IMR-90 (cell line): ENCODE measurements around the gene TFAP2B. TPM values are rescaled to one million over a fixed set of nuclear protein-coding genes. Genes with fewer than 3 reads are reported as not detected.

Experiments used
- ATAC-seq: fragments of 200-7000 bp; cut with Tn5 transposase; 2 replicates; pipeline ENCODE4 v1.9.1; 2020; ENCODE audit warnings: low read depth, mild to moderate bottlenecking, moderate library complexity
- BruUV-seq: library from RNA; stranded (reverse); fragments of 400-500 nt; replicated peaks from 2 replicates; lab custom pipeline; 2021; lab: Mats Ljungman, UMichigan
- CTCF ChIA-PET: fragments of 300-600 bp; formaldehyde crosslinking; extraction: SDS; loops from one replicate; lab custom pipeline; 2021; ENCODE audit warnings: antibody characterized with exemption; lab: Yijun Ruan, JAX
- POLR2A ChIA-PET: fragments of 300-600 bp; sonication (Branson Sonifier 250); formaldehyde crosslinking; loops from one replicate; lab custom pipeline; 2022; ENCODE audit warnings: antibody characterized with exemption; ENCODE audit not compliant: unreplicated experiment; lab: Charles Lee
- DNase-seq: peaks from one replicate; pipeline ENCODE4 v3.0.0; 2013
- H2AFZ ChIP-seq: replicated peaks from 2 replicates; pipeline ENCODE3; 2013; ENCODE audit warnings: low read length, mild to moderate bottlenecking; ENCODE audit not compliant: poor library complexity
- H2AK5ac ChIP-seq: 2 replicates; pipeline ENCODE4 v1.6.1; 2013; ENCODE audit warnings: low read depth, low read length, inconsistent platforms
- H2AK9ac ChIP-seq: replicated peaks from 2 replicates; pipeline ENCODE3; 2013; ENCODE audit warnings: mild to moderate bottlenecking, low read depth, low read length, moderate library complexity; ENCODE audit not compliant: poor library complexity
- H2BK120ac ChIP-seq: 2 replicates; pipeline ENCODE4 v1.6.1; 2013; ENCODE audit warnings: low read depth, low read length, inconsistent platforms
- H2BK15ac ChIP-seq: 3 replicates; pipeline ENCODE4 v1.6.1; 2013; ENCODE audit warnings: low read depth, low read length, inconsistent platforms
- H2BK20ac ChIP-seq: 2 replicates; pipeline ENCODE4 v1.6.1; 2013; ENCODE audit warnings: low read depth, mild to moderate bottlenecking, inconsistent platforms, low read length, moderate library complexity
- H2BK5ac ChIP-seq: 2 replicates; pipeline ENCODE4 v1.6.1; 2013; ENCODE audit warnings: mild to moderate bottlenecking, low read depth, low read length, inconsistent platforms; ENCODE audit not compliant: poor library complexity, severe bottlenecking
- H3K14ac ChIP-seq: replicated peaks from 2 replicates; pipeline ENCODE4 v1.6.1; 2013; ENCODE audit warnings: low read depth, low read length, inconsistent platforms
- H3K18ac ChIP-seq: 2 replicates; pipeline ENCODE4 v1.6.1; 2013; ENCODE audit warnings: low read depth, low read length, control low read depth
- H3K23ac ChIP-seq: 2 replicates; pipeline ENCODE4 v1.6.1; 2013; ENCODE audit warnings: low read depth, low read length, inconsistent platforms
- H3K27ac ChIP-seq: 2 replicates; pipeline ENCODE4 v1.5.1; 2013; ENCODE audit warnings: mild to moderate bottlenecking, control low read depth, low read length; ENCODE audit not compliant: insufficient read depth
- H3K27me3 ChIP-seq: 2 replicates; pipeline ENCODE4 v1.6.1; 2013; ENCODE audit warnings: low read length; ENCODE audit not compliant: control insufficient read depth, insufficient read depth
- H3K36me3 ChIP-seq: 2 replicates; pipeline ENCODE4 v1.6.1; 2013; ENCODE audit warnings: low read length, mixed read lengths; ENCODE audit not compliant: control insufficient read depth, insufficient read depth
- H3K4ac ChIP-seq: 2 replicates; pipeline ENCODE4 v1.6.1; 2013; ENCODE audit warnings: low read depth, low read length, inconsistent platforms
- H3K4me1 ChIP-seq: 2 replicates; pipeline ENCODE4 v1.6.1; 2013; ENCODE audit warnings: low read length, mixed read lengths; ENCODE audit not compliant: control insufficient read depth, insufficient read depth
- H3K4me2 ChIP-seq: 2 replicates; pipeline ENCODE4 v1.6.1; 2013; ENCODE audit warnings: low read depth, mild to moderate bottlenecking, control low read depth, low read length, moderate library complexity
- H3K4me3 ChIP-seq: 2 replicates; pipeline ENCODE4 v1.5.1; 2013; ENCODE audit warnings: low read depth, mild to moderate bottlenecking, control low read depth, low read length, moderate library complexity; ENCODE audit not compliant: insufficient read depth
- H3K56ac ChIP-seq: 2 replicates; pipeline ENCODE4 v1.6.1; 2013; ENCODE audit warnings: low read length, inconsistent platforms; ENCODE audit not compliant: insufficient read depth; ENCODE audit errors: extremely low read depth
- H3K79me1 ChIP-seq, 2 experiments: 2 replicates each; pipeline ENCODE4 v1.6.1; 2013; ENCODE audit warnings: low read length in 2 of 2, inconsistent platforms in 1 of 2, low read depth in 1 of 2
- H3K9ac ChIP-seq: 2 replicates; pipeline ENCODE4 v1.6.1; 2013; ENCODE audit warnings: low read depth, low read length, control low read depth
- H3K9me1 ChIP-seq: 2 replicates; pipeline ENCODE4 v1.6.1; 2013; ENCODE audit warnings: low read length, inconsistent platforms; ENCODE audit not compliant: insufficient read depth
- H3K9me3 ChIP-seq: 2 replicates; pipeline ENCODE4 v1.6.1; 2013; ENCODE audit warnings: low read length; ENCODE audit not compliant: control insufficient read depth, insufficient read depth
- H4K20me1 ChIP-seq: 2 replicates; pipeline ENCODE4 v1.6.1; 2013; ENCODE audit warnings: low read length, inconsistent platforms; ENCODE audit not compliant: insufficient read depth
- H4K5ac ChIP-seq: 2 replicates; pipeline ENCODE4 v1.6.1; 2013; ENCODE audit warnings: mild to moderate bottlenecking, low read depth, low read length, control low read depth
- H4K8ac ChIP-seq, 2 experiments: 2 replicates each; pipeline ENCODE4 v1.6.1; 2013; ENCODE audit warnings: low read depth in 2 of 2, low read length in 2 of 2, control low read depth in 1 of 2, inconsistent platforms in 1 of 2
- H4K91ac ChIP-seq: 2 replicates; pipeline ENCODE4 v1.6.1; 2013; ENCODE audit warnings: low read depth, low read length, inconsistent platforms; ENCODE audit not compliant: insufficient read depth
- BHLHE40 ChIP-seq: fragments of 150-350 bp; IDR thresholded peaks from 2 replicates; pipeline ENCODE4 v1.6.1; 2016; ENCODE audit warnings: mild to moderate bottlenecking, low read depth, low read length
- CHD1 ChIP-seq: IDR thresholded peaks from 2 replicates; pipeline ENCODE4 v1.6.1; 2012; ENCODE audit warnings: low read depth, low read length, improper control_type of control experiment
- CTCF ChIP-seq: conservative IDR thresholded peaks from 2 replicates; pipeline ENCODE4 v1.5.1; 2012; ENCODE audit warnings: mild to moderate bottlenecking, low read depth, low read length, improper control_type of control experiment
- FOS ChIP-seq: fragments of 150-350 bp; IDR thresholded peaks from 2 replicates; pipeline ENCODE4 v1.6.1; 2016; ENCODE audit warnings: low read depth, low read length
- MAFK ChIP-seq: IDR thresholded peaks from 2 replicates; pipeline ENCODE4 v1.6.1; 2012; ENCODE audit warnings: low read depth, low read length, improper control_type of control experiment
- MAZ ChIP-seq: IDR thresholded peaks from 2 replicates; pipeline ENCODE4 v1.6.1; 2012; ENCODE audit warnings: low read depth, mild to moderate bottlenecking, low read length, improper control_type of control experiment, moderate library complexity, borderline replicate concordance
- NFE2L2 ChIP-seq: fragments of 150-350 bp; IDR thresholded peaks from 2 replicates; pipeline ENCODE4 v1.6.1; 2016; ENCODE audit warnings: low read depth, mild to moderate bottlenecking, low read length
- POLR2A ChIP-seq: IDR thresholded peaks from 2 replicates; pipeline ENCODE4 v1.6.1; 2012; ENCODE audit warnings: mild to moderate bottlenecking, low read depth, low read length
- RAD21 ChIP-seq: IDR thresholded peaks from 2 replicates; pipeline ENCODE4 v1.6.1; 2012; ENCODE audit warnings: low read length, improper control_type of control experiment
- RCOR1 ChIP-seq: IDR thresholded peaks from 2 replicates; pipeline ENCODE4 v1.6.1; 2012; ENCODE audit warnings: mild to moderate bottlenecking, low read length, improper control_type of control experiment; ENCODE audit not compliant: insufficient replicate concordance
- RFX5 ChIP-seq: IDR thresholded peaks from 2 replicates; pipeline ENCODE4 v1.8.0; 2012; ENCODE audit warnings: low read depth, mild to moderate bottlenecking, low read length, moderate library complexity
- SMC3 ChIP-seq: fragments of 150-350 bp; IDR thresholded peaks from 2 replicates; pipeline ENCODE4 v1.6.1; 2016; ENCODE audit warnings: low read depth, mild to moderate bottlenecking, antibody characterized with exemption, low read length, moderate library complexity
- WGBS, 2 experiments: methylation state at CpG; one replicate each; pipeline versions ENCODE4 v1.1.5 to v1.1.7; 2013; ENCODE audit warnings: missing lambda C conversion rate in 2 of 2; ENCODE audit not compliant: insufficient read length in 1 of 2; ENCODE audit errors: extremely low coverage in 2 of 2; 5-methylcytosine and 5-hydroxymethylcytosine counted together
- dilution Hi-C: fragments of 300-500 bp; cut with HindIII; formaldehyde crosslinking; loops from one replicate; pipeline ENCODE4 v1.14.3; 2018; ENCODE audit warnings: low sequenced_read_pairs; ENCODE audit not compliant: unreplicated experiment
- in situ Hi-C: fragments of 300-500 bp; cut with MboI; formaldehyde crosslinking; loops from 3 replicates; pipeline ENCODE4 v1.14.3; 2019; ENCODE audit warnings: low sequenced_read_pairs, inconsistent platforms, mixed read lengths
- intact Hi-C: fragments of 100-400 bp; cut with micrococcal nuclease; formaldehyde crosslinking; loops from 2 replicates; pipeline ENCODE4 v1.10.0; 2022
- polyA plus RNA-seq, 3 experiments: library from polyadenylated mRNA; depleted of rRNA; stranded (reverse); fragments of >200 nt; gene quantifications; 2 replicates each; pipeline ENCODE4 v1.2.3, GENCODE V29; 2012; ENCODE audit warnings: low replicate concordance in 1 of 3
- total RNA-seq: library from RNA; depleted of rRNA; stranded (reverse); fragments of >200 nt; gene quantifications from 2 replicates; pipeline ENCODE4 v1.2.3, GENCODE V29; 2012
- TF ChIP-seq, protein P1 (sequence below): fragments of 150-350 bp; IDR thresholded peaks from 2 replicates; pipeline ENCODE4 v1.6.1; 2016; ENCODE audit warnings: low read depth, mild to moderate bottlenecking, low read length, moderate library complexity, borderline replicate concordance

The TFAP2B gene
- total and polyA plus RNA-seq, 2 of the 4 experiments (the other 2 are of a cell fraction): not detected

DNA sequence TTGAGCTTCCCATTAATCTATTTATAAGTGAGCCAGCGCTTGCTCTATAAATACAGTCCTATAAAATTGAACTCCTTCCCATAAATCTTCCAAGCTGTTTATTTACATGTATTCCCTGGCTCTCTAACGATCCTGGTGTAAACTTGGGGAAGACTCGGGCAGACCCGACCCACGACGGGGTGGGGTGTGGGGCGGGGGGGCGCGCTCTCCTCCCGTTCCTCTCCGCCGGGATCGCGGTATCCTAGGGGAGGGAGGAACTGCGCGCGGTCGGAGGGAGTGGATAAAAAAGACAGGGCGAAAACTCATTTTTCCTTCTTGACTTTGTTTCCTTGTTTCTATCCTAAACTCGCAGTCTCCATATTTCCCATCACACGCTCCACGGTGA, 31.1 kb downstream of the TFAP2B start:
- DNase-seq (no peak), ATAC-seq (no peak)
- BruUV-seq: no TSS peak
- Histone ChIP-seq H3K9me3 (no peaks in the 10 kb centered on the region), H3K14ac (no peak overlapping the region), H4K91ac (no peak overlapping the region), H3K23ac (no peak overlapping the region), H2BK20ac (no peak overlapping the region), H3K4ac (no peak overlapping the region), H3K9ac (no peak overlapping the region), H3K27me3 (peaks cover 26% of the 10 kb centered on the region), H2BK15ac (no peak overlapping the region), H3K4me3 (no peak overlapping the region), H2AFZ (no peak overlapping the region), H2BK5ac (no peak overlapping the region), H2BK120ac (no peak overlapping the region), H3K9me1 (no peaks in the 10 kb centered on the region), H2AK9ac (no peak overlapping the region), H3K36me3 (no peaks in the 10 kb centered on the region), H2AK5ac (no peak overlapping the region), H3K18ac (no peak overlapping the region), H3K79me1 (no peaks in the 10 kb centered on the region), H3K4me1 (no peaks in the 10 kb centered on the region), H4K20me1 (no peaks in the 10 kb centered on the region), H3K4me2 (no peak overlapping the region), H4K8ac (no peak overlapping the region), H4K5ac (no peak overlapping the region), H3K27ac (no peak overlapping the region), H3K56ac (no peak overlapping the region)
- dilution Hi-C loops: no loop called here
- POLR2A ChIA-PET: no interaction called here
- intact Hi-C loops: no loop called here
- TF ChIP-seq BHLHE40: no peak
- TF ChIP-seq FOS: no peak
- no peak for TF ChIP-seq POLR2A
- no peak for TF ChIP-seq RCOR1
- no peak for TF ChIP-seq SMC3
- TF ChIP-seq CHD1: no peak
- TF ChIP-seq CTCF: no peak
- no peak for TF ChIP-seq NFE2L2
- no peak for TF ChIP-seq RAD21
- TF ChIP-seq MAZ: no peak
- no peak for TF ChIP-seq RFX5
- no peak for TF ChIP-seq MAFK
- TF ChIP-seq, protein P1, sequence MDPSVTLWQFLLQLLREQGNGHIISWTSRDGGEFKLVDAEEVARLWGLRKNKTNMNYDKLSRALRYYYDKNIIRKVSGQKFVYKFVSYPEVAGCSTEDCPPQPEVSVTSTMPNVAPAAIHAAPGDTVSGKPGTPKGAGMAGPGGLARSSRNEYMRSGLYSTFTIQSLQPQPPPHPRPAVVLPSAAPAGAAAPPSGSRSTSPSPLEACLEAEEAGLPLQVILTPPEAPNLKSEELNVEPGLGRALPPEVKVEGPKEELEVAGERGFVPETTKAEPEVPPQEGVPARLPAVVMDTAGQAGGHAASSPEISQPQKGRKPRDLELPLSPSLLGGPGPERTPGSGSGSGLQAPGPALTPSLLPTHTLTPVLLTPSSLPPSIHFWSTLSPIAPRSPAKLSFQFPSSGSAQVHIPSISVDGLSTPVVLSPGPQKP: no peak
- WGBS, 2 experiments: 6% methylated on average over 3 of the region's 22 CpGs; no CpG with 5 or more reads in 1 of the 2 experiments
- CTCF ChIA-PET: no interaction called here
- in situ Hi-C loops: no loop called here
